Activated T-cell treated with anti-CD3 and anti-CD28 coated beads, Interleukin-2, amount 50 U/mL, for 48 hours (primary cell): ENCODE measurements around the gene AKR1C4.
"Not testable (repeated sequence)": the region's sequence is repeated elsewhere in the genome, so short reads cannot be mapped to it uniquely, and the experiment has no call there.

ENCODE experiments used
- DNase-seq, 2 experiments: peaks; one replicate each; pipeline ENCODE4 v3.0.0-alpha.2; 2020

The AKR1C4 gene

DNA sequence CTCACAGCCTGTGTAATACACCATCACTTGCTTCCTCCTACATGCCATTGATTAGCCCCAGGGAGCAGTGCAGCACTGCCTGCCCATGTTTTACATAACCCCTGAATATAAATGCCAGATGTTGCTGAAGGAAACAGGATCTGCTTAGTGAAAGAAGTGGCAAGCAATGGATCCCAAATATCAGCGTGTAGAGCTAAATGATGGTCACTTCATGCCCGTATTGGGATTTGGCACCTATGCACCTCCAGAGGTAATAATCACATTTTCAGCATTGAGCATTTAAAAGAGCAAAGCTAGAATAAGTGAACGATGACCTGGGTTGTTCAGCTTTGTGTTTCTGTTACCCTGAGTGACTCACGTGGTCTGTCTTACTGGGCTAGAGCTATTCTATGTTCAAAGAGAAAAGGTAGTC is at the start of gene AKR1C4:
Gene AKR1C4, plus strand, starts transcription at position 136 of the 412 bp plus-strand sequence. Its CDS starts 31 bp downstream, at position 167.
- DNase-seq = no peak

DNA sequence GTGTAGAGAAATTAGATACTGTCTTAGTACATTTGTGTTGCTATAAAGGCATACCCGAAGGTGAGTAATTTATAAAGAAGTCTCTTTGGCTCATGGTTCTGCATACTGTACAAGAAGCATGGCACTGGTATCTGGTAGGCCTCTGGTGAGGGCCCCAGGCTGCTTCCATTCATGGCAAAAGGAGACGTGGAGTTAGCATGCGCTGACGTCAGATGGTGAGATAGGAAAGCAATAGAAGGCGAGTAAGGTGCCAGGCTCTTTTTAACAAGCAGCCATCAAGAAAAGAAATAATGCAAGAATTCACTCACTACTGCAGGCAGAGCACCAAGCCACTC is 49.8 kb upstream of the AKR1C4 start:
- DNase-seq = no peak

DNA sequence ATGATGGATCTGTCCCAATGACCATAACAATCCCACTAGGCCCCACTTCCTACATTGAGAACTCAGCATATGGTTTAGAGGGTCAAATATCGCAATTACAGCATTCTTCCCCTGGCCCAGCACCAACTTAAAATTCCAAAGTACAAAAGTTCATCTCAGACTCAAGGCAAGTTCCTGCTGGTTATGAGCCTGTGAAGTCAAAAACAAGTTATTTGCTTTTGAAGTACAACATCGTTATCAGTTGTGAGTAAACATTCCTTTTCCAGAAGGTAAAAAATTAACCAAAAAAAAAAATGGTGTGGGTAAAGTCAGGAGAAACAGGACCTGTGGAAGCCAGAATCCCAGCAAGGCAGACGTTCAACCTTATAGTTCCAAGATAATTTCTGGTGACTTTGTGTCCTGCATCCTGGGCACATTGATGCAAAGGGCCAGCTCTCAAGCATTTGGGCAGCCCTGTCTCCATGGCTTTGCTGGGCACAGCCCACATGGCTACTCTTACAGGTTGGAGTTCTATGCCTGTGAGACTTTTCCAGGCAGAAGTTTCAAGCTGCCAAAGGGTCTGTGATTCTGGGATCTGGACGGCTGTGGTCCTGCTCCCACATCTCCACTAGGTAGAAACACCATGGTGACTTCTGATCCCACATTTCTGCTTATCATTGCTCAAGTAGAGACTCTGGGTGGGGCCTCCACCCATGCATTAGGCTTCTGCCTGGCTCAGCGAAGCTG is 49.2 kb upstream of the AKR1C4 start:
- no peak for DNase-seq

DNA sequence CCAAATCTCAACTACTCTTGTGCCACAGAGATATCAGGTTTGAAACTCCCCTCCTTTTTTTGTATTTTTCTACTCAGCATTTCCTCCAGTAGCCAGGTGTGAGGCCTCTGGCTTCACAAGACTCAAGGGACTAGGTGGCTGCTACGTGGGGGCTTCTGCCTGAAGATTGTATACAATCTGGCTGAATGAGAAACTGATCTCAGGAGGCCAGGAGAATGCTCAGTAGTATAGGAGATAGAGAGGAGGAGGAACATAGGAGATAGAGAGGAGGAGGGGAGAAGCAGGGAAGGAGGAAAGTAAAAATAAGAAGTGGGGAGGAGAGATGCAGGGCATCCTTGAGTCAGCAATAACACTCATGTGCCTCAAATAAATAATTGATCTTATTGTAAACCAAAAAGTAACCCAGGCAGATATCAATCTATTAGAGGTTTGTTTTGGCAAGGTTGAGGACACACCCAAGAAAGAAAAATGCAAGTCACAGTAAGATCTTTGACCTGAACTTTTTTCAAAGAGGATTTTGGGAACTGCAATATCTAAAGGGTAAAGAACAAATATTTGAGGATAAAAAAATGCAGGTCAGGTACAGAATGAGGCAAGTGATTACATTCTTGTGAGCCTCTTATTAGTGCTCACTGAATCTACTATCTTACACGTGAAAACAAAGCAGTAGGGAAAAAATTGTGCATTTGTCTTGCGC is 48.5 kb upstream of the AKR1C4 start:
- no peak for DNase-seq

DNA sequence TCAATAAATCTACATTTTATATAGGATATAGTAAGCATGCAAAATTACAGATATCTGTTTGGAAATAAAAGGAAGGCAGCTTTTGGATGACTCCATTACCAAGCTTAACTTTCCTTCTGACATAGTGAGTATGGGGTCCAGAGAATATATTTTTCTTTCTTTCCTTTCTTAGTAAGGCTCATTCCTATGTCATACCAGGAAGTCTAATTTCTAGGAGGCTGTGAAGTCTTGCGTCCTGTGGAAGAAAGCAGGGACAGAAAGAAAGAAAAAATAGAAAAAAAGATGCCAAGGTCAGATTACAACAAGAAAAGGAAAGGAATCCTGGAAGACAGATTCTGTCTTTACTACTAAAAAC is 48.0 kb upstream of the AKR1C4 start:
- DNase-seq = no peak

DNA sequence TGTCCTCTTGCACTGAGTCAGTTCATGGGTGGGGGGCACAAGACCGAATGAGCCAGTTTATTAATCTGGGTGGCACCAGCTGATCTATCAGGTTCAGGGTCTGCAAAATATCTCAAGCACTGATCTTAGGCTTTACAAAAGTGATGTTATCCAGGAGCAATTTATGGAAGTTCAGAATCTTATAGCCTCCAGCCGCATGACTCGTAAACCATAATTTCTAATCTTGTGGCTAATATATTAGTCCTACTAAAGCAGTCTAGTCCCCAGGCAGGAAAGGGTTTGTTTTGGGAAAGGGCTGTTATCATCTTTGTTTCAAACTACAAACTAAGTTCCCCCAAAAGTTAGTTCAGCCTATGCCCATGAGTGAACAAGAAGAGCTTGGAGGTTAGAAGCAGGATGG is 45.6 kb upstream of the AKR1C4 start:
- no peak for DNase-seq

DNA sequence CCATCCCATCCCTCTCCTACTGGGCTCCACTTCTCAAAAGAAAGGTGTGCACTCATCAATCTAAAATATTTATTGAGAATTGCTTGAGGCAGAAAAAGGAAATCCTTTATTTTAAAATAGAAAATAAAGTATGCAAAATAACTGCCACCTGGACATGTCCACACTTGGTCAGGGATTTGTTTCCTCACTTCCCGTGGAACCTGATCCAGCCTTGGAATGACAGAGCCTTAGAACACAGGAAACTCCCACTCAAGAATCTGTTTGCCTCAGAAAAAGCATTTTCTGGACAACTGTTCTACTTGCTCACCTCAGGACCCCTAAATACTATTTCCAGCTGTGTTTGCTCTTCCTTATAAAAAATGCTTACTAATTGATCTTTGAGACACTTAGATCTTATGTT is 40.7 kb upstream of the AKR1C4 start:
- no peak for DNase-seq

DNA sequence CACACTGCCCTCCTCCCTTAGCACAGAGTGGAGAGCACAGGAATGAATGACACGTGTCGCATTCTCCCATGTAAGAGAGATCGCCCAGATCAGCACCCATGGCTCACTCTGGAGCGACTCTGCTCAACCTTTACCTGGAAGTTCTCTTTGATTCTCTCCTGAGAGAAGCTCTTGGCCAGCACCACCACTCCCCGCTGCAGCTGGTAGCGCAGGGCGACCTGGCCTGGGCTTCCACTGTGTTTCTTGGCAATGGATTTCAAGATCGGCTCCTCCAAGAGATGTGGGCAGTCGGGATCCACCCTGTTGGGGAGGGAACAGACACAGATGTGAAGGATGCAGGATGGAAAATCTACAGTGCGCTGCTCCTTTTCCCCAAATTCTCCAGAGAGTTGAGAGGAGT is 39.1 kb upstream of the AKR1C4 start:
- DNase-seq = no peak

DNA sequence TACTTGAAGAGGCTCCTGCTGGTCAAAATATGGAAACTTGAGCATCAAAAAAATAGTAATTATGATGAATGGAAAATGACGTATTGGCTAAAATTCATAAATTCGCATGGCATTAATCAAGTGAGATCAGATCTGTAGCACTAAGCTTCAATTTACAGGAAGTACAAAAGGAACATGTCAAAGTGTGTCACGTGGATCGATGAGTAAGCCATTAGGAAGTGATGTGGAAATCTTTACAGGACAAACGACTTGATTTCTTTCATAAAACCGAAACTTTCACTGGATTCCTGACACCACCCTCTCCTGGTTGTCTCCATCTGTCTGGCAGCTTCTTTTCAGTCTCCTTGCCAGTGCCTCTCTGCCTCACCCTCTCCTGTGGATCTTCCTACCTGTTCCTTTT is 37.5 kb upstream of the AKR1C4 start:
- DNase-seq = no peak

DNA sequence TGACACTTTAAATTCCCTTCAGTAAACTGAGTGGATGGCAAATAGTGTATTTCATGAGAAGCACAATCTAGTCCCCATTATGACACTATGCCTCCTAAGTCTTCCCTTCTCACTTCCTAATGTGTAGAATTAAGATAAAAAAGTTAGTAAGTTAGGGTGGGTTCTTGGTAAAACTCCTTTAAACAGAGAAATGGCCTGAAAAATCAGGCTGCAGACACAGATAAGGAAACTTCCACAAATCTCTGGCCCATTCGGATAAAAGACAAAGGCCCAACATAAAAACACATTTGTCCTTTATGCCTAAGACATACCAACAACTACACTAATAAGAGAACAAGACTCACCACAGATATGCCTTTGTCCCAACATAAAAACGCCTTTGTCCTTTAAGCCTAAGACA is 33.1 kb upstream of the AKR1C4 start:
- no peak for DNase-seq

DNA sequence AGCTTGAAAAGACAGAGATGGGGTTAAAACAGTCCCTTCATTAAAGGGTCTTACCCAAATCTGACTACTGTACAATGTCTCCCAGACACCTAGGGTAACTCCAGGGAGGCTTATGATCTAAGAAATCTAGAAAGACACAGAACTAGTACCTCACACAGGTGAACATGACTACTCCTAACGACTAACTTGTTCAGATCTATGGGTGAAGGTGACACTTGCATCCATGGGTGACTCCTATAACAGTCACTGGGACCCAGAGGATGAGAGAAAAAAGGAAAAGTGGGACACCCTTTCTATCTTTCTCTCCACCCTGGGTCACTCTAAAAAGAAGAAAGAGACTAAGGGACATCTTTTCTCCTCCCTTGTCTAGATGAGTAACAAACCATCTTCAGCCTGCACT is 30.9 kb upstream of the AKR1C4 start:
- no peak for DNase-seq

DNA sequence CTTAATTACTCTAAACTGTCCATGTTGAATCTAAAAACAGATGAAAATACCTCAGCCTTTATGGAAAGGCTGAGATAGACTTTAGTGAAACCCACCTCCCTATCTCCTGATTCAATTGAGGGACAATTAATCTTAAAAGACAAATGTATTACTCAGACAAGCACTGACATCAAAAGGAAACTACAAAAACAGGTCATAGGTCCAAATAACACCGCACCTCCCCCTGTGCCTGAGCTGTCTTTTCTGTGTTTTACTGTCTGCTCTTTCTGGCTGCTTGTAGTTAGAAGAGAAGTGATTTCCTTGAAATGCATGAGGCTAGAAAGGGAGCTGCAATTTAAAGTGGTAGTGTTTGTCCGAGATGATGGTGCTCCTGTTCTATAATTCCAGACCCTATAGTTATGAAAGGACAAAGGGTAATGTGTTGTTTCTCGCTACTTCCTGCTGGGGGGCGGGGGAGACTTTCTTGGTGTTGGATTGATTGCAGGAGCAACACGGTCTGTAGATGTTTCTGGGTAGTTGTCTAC is 27.7 kb upstream of the AKR1C4 start:
- peak; percentile 22 to 37 for DNase-seq

DNA sequence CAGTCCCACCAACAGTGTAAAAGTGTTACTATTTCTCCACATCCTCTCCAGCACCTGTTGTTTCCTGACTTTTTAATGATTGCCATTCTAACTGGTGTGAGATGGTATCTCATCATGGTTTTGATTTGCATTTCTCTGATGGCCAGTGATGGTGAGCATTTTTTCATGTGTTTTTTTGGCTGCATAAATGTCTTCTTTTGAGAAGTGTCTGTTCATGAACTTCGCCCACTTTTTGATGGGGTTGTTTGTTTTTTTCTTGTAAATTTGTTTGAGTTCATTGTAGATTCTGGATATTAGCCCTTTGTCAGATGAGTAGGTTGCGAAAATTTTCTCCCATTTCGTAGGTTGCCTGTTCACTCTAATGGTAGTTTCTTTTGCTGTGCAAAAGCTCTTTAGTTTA is 21.1 kb upstream of the AKR1C4 start:
- DNase-seq = not testable (repeated sequence)

DNA sequence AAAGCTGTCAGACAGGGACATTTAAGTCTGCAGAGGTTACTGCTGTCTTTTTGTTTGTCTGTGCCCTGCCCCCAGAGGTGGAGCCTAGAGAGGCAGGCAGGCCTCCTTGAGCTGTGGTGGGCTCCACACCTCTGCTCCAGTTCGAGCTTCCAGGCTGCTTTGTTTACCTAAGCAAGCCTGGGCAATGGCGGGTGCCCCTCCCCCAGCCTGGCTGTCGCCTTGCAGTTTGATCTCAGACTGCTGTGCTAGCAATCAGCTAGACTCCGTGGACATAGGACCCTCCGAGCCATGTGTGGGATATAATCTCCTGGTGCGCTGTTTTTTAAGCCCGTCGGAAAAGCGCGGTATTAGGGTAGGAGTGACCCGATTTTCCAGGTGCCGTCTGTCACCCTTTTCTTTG is 16.1 kb upstream of the AKR1C4 start:
- not testable (repeated sequence) for DNase-seq

DNA sequence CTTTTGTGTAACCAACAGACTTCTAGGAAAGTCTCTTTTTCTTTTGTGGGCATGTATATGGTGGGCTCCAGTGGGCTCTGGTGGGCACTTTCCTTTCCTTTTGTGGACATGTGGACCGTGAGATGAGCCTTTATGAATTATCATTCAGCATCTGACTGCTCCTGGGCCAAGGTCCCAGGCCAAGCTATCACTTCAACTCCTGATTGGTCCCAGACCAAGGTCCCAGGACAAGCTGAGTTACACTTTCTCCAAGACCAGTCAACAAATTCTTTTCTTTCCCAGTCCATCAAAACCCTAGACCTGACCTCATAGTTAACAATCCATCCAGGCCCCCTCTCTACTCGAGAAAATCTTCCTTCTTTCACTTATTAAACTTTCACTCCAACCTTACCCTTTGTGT is 12.7 kb upstream of the AKR1C4 start:
- DNase-seq = no peak

DNA sequence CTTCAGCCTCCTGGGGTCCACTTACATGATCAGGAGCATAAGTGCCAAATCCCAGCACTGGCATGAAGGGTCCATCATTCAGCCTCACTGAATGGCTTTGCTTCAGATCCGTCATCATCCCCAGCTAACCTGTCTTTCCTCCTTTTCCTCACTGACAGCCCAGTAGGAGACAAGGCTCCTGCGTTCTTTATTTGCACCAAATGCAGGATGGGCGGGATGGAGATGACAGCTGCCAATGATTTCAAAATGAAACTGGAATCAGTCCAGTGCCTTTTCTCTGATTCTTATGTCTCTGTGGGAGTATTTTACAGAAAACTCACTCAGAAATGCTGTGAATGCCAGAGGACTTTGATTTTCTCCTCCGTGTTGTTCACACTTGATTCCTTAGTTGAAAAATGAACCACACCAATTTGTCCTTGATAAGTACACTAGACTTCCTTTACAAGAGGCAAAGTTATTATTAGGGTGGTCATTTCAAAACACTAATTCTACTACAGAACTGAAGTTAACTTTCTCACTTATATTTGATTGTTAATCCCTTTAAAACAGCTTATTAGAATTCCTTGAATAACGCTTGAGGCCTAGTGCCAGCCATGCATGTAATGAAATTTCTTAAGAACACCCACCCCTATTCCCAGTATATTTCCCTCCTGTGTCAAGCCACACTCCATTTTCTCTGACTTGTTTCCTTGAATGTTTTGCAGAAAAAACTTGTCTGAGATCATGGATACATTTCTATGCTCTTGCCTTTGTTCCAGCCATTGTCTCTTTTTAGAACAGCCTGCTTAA is 11.5 kb upstream of the AKR1C4 start, which contains the start of gene AKR1C8:
Gene AKR1C8, minus strand, starts transcription at position 164 of the 789 bp plus-strand sequence. Its CDS starts 46 bp downstream, at position 118.
- no peak for DNase-seq

DNA sequence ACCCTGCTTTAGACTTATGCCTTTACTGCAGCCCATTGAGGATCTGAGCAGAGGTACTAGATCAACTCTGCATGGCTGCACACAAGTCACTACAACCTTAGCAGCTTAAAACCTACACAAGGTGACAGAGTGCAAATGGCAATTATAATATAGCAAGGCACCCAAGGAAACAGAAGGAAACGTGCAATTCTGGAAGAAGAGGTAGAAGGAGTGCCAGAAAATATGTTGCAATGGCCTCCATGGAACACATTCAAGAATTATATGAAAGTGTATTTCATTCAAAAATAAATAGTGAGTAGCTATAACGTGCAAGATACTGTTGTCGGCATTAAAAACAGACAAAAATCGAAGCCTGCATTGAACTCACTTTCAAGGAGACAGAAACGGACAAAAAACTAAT is 8.8 kb upstream of the AKR1C4 start:
- DNase-seq = no peak

DNA sequence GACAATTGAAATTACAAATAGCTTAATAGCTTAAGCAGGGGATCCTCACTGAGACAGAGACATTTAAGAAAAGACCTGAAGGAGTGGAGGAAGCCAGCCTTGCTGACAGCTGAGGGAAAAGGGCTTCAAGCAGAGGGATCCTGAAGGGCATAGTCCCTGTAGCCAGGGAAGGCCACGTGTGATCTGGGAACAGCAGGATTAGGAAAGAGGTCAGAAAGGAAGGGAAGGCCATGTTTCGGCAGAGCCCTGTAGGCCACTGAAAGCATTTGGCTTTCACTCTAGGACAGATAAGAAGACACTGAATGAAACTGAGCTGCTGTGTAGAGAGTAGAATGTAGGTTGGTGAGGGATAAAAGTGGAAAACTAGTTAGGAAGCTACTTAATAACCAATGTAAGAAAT is 8.3 kb upstream of the AKR1C4 start:
- DNase-seq = no peak

DNA sequence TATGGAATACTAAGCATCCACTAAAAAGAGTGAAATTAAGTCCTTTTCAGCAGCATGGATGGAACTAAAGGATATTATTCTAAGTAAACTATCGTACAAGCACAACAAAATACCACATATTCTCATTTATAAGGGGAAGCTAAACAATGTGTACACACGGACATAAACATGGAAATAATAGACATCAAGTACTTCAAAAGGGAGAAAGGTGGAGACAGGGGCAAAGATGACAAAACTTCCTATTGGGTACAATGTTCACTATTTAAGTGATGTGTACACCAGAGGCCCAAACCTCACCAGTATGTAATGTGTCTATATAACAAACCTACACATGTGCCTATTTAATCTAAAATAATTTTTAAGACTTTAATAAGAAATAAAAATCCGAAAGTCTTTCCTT is 2.2 kb upstream of the AKR1C4 start:
- no peak for DNase-seq

DNA sequence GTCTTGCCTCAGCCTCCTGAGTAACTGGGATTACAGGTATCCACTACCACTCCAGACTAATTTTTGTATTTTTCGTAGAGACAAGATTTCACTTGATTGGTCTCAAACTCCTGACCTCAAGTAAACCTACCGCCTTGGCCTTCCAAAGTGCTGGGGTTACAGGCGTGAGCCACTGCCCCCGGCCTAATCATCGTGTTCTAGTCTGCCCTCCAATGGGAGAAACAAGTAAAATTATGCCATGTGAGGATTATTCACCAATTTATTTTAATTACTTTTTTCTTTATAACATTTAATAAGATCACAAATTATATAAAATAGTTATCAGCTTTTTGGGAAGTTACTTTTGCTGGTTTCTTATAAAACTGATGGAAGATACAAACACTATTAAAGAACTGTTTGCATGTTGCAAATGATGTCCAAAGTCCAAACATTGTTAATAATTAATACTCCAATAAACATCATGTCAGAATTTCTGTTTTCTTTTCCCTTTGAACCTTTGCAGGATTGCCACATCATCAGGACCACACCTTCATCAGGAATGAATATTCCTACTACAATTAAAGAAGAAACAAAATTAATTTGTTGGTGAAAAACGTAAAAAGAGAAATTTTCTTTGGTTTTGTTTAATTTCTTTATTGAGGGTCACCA is 786 bp upstream of the AKR1C4 start:
- DNase-seq = no peak

DNA sequence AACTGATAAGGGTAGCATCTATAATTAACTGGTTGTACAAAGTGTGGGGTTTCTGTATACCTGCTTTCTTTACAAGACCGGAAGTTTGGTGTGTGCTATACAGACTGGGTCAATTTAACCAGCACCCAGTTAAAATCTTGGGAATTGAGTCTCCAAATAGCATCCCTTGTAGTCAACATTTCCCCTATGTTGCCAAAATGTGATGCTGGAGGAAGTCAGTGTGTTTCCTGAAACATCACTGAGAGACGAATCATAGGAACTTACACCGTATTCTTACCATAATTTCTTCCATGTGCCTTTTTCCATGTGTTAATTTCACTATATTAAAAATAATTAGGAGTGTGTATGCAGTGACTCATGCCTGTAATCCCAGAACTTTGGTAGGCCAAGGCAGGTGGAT is 1.7 kb downstream of the AKR1C4 start:
- DNase-seq = no peak

DNA sequence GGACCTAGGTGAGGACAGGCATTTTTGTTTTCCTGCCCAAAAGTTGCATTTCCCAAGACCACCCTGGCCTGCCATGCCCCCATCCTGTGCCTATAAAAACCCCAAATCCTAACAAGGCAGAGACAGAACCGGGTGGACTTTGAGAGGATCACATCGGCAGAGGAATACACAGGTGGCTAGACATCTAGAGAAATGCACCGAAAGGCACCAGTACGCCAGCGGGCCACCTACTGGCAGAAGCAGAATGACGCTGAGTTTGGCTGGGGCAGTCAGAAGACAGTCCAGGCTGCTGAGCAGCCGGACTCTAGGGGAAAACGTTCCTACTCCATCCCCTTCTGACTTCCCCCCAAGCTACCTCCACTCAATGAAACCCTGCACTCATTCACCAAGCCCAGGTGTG is 2.8 kb downstream of the AKR1C4 start:
- no peak for DNase-seq

DNA sequence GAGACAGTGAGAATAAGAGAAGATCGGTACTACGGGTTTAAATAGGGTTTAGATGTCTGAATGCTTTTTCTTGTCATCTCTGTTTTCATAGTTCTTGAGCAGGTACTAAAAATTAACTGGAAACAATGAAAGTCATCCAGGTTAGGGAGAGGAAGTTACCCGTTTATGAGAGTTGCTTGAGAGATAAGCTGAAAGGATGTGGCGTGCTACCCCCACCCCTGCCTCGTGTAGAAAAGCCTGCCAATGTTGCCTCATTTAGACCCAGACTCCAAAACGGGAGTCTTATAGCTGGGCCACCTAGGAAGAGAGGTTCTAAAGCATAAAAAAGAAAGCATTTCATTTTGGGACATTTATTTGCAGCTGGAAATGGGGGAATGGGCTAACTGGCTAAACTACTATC is 10.2 kb downstream of the AKR1C4 start:
- DNase-seq = no peak
